ENCODE measurements around the gene STX18. TPM values are rescaled to one million over a fixed set of nuclear protein-coding genes. Genes with fewer than 3 reads are reported as not detected.
"Not testable (repeated sequence)": the region's sequence is repeated elsewhere in the genome, so short reads cannot be mapped to it uniquely, and the experiment has no call there.

Gene STX18
- total RNA-seq, 2 donors from 2014 or later: 24.1 to 33.5 TPM

DNA sequence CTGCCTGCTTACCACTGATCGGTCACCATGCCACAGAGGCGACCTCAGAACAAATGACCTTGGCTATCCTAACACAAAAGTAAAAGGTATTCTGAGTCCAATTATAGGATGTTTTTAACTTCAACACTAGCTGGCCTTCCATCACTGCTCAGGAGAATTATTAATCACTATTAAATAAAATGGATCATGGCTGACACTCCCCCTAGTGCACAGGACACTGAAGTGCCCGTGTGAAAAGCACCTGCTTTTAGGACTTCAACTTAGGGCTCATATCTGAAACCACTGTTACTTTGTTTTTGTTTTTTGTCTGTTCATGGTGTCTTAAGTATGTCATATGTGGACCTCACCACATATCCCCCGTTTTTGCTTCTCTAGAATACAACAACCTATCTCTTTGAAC lies 33.9 kb downstream of the STX18 start:
- Histone ChIP-seq H3K36me3 (no peaks in the 10 kb centered on the region), H3K4me1 (replicated peaks) (no peaks in the 10 kb centered on the region), H3K4me3 (no peak overlapping the region), H3K27me3 (replicated peaks; ENCODE audit: insufficient read depth) (no peaks in the 10 kb centered on the region), H3K27ac (no peak overlapping the region), H3K9me3 (no peaks in the 10 kb centered on the region)
- no peak for TF ChIP-seq POLR2A (IDR thresholded peaks at IDR 0.05)
- no peak for TF ChIP-seq POLR2AphosphoS5 (IDR thresholded peaks at IDR 0.05)
- TF ChIP-seq, protein P1, sequence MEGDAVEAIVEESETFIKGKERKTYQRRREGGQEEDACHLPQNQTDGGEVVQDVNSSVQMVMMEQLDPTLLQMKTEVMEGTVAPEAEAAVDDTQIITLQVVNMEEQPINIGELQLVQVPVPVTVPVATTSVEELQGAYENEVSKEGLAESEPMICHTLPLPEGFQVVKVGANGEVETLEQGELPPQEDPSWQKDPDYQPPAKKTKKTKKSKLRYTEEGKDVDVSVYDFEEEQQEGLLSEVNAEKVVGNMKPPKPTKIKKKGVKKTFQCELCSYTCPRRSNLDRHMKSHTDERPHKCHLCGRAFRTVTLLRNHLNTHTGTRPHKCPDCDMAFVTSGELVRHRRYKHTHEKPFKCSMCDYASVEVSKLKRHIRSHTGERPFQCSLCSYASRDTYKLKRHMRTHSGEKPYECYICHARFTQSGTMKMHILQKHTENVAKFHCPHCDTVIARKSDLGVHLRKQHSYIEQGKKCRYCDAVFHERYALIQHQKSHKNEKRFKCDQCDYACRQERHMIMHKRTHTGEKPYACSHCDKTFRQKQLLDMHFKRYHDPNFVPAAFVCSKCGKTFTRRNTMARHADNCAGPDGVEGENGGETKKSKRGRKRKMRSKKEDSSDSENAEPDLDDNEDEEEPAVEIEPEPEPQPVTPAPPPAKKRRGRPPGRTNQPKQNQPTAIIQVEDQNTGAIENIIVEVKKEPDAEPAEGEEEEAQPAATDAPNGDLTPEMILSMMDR (IDR thresholded peaks at IDR 0.05): peak in 2 of 4 experiments; percentile 8 to 22
- DNase-seq (ENCODE audit: low spot score): no peak
- 67% methylated on average over 4 of the region's 4 CpGs for WGBS
- intact Hi-C loops (cut with DNase I): no loop called here

DNA sequence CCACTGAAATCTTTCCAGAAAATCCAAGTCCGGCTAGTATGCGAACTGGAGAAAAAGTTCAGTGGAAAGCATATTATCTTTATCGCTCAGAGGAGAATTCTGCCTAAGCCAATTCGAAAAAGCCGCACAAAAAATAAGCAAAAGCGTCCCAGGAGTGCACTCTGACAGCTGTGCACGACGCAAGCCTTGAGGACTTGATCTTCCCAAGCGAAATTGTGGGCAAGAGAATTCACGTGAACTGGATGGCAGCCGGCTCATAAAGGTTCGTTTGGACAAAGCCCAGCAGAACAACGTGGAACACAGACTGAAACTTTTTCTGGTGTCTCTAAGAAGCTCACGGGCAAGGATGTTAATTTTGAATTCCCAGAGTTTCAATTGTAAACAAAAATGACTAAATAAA lies 34.4 kb downstream of the STX18 start:
- H3K4me3 ChIP-seq: no peak overlapping the region
- no peaks in the 10 kb centered on the region for H3K4me1 ChIP-seq (replicated peaks)
- no peak for DNase-seq (ENCODE audit: low spot score)
- no peak overlapping the region for H3K27ac ChIP-seq
- no peaks in the 10 kb centered on the region for H3K9me3 ChIP-seq
- 49% methylated on average over 14 of the region's 14 CpGs for WGBS
- H3K27me3 ChIP-seq (replicated peaks; ENCODE audit: insufficient read depth): no peaks in the 10 kb centered on the region
- H3K36me3 ChIP-seq: no peaks in the 10 kb centered on the region
- intact Hi-C loops (cut with DNase I): no loop called here
- TF ChIP-seq, protein P1 (IDR thresholded peaks at IDR 0.05): no peak
- TF ChIP-seq POLR2A (IDR thresholded peaks at IDR 0.05): no peak

DNA sequence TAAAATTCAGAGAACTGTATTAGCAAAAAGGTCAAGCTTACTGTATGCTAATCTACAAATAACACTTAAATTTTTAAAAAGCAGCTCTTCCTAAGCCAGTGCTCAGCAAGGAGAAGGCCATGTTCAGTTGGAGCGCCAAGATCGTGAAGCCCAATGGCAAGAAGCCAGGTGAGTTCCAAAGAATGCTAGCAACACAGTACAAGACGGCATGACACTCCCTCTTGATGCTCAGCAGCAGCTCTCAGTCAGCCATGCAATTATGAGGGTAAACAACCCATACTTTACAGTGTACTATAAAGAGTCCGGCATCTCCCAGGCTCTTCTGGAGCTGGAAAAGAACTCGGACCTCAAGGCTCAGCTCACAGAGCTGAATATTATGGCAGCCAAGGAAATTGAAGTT lies 34.9 kb downstream of the STX18 start:
- H3K4me1 ChIP-seq (replicated peaks): no peaks in the 10 kb centered on the region
- H3K4me3 ChIP-seq: no peak overlapping the region
- DNase-seq (ENCODE audit: low spot score): peak; percentile 12
- WGBS: 26% methylated on average over 5 of the region's 5 CpGs
- no peak overlapping the region for H3K27ac ChIP-seq
- H3K9me3 ChIP-seq: no peaks in the 10 kb centered on the region
- no peaks in the 10 kb centered on the region for H3K36me3 ChIP-seq
- intact Hi-C loops (cut with DNase I): no loop called here
- H3K27me3 ChIP-seq (replicated peaks; ENCODE audit: insufficient read depth): no peaks in the 10 kb centered on the region
- TF ChIP-seq POLR2AphosphoS5 (IDR thresholded peaks at IDR 0.05) (peak; percentile 20), POLR2A (IDR thresholded peaks at IDR 0.05) (no peak)
- TF ChIP-seq, protein P1 (IDR thresholded peaks at IDR 0.05): no peak

DNA sequence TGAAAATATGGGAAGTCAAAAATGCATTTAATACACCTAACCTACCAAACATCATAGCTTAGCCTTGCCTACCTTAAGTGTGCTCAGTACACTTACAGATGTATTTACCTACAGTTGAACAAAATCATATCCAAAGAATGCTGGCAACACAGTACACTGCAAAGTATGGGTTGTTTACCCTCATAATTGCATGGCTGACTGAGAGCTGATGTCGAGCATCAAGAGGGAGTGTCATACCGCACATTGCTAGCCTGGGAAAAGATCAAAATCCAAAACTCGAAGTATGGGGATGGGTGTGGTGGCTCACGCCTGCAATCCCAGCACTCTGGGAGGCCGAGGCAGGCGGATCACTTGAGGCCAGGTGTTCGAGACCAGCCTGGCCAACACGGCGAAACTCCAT lies 36.6 kb downstream of the STX18 start:
- H3K4me1 ChIP-seq (replicated peaks); H3K27ac ChIP-seq; H3K4me3 ChIP-seq; DNase-seq (ENCODE audit: low spot score); intact Hi-C loops (cut with DNase I); H3K36me3 ChIP-seq; H3K9me3 ChIP-seq; H3K27me3 ChIP-seq (replicated peaks; ENCODE audit: insufficient read depth): not testable (repeated sequence)
- 91% methylated on average over 9 of the region's 9 CpGs for WGBS

DNA sequence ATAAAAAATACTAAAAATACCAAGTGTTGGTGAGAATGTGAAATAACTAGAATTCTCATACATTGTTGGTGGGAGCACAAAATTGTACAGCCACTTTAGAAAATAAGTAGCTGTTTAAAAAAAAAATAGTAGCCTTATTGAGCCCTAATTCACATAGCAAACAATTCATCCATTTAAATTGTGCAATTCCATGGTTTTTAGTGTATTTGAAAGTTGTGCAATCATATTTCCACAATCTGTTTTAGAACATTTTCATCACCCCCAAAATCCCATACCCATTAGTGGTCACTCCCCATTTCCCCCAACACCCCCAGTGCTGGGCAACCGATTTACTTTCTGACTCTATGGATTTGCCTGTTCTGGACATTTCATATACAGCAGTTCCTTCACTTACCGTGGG lies 37.1 kb downstream of the STX18 start:
- intact Hi-C loops (cut with DNase I): no loop called here
- WGBS: 95% methylated on average over 2 of the region's 2 CpGs
- H3K27ac ChIP-seq: no peak overlapping the region

More for the DNA sequence above, 37.1 kb downstream of the STX18 start:
- H3K4me1 ChIP-seq (replicated peaks): no peaks in the 10 kb centered on the region
- H3K9me3 ChIP-seq: no peaks in the 10 kb centered on the region
- H3K4me3 ChIP-seq: no peak overlapping the region
- TF ChIP-seq, protein P1 (IDR thresholded peaks at IDR 0.05): no peak
- TF ChIP-seq POLR2A (IDR thresholded peaks at IDR 0.05) (no peak), POLR2AphosphoS5 (IDR thresholded peaks at IDR 0.05) (no peak)
- H3K36me3 ChIP-seq: no peaks in the 10 kb centered on the region
- DNase-seq (ENCODE audit: low spot score): no peak
- H3K27me3 ChIP-seq (replicated peaks; ENCODE audit: insufficient read depth): no peaks in the 10 kb centered on the region

Measured in prostate gland (tissue), 2 donors.